ENCODE data around the gene RAMP3.

Gene RAMP3

GRCh38 chr7:45180084-45180986, 22.7 kb downstream of the RAMP3 start:
- no peak for DNase-seq (ENCODE audit: low read depth)

- no peak for DNase-seq (ENCODE audit: low read depth)
Observed at GRCh38 chr7:45181286-45181960, 23.8 kb downstream of the RAMP3 start.

GRCh38 chr7:45181991-45182855, 24.6 kb downstream of the RAMP3 start:
- DNase-seq (ENCODE audit: low read depth) = no peak

GRCh38 chr7:45182856-45183710, 25.5 kb downstream of the RAMP3 start:
- no peak for DNase-seq (ENCODE audit: low read depth)

- DNase-seq (ENCODE audit: low read depth) = no peak
Observed at GRCh38 chr7:45183711-45184210, 26.2 kb downstream of the RAMP3 start.

- no peak for DNase-seq (ENCODE audit: low read depth)
Observed at GRCh38 chr7:45184326-45185027, 26.9 kb downstream of the RAMP3 start.

- no peak for DNase-seq (ENCODE audit: low read depth)
Observed at GRCh38 chr7:45185028-45185863, 27.7 kb downstream of the RAMP3 start.

DNA sequence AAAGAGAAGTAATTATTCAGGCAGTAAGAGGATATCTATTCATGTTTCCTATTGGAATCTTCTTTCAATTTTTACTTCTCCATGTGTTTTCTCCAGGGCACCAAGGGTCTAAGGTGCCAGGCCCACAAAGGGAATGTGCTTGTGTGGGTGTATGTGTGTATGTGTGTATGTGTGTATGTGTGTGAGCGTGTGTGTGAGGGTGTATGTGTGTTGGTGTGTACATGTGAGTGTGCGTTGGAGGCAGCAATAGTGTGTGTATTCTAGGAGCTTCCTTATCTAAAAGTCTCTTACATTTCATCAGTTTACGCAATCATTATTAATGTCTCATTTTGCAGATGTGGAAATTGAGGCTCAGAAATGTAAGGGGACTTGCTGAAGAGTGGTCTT, 28.3 kb downstream of the RAMP3 start:
- no peak for DNase-seq (ENCODE audit: low read depth)

DNA sequence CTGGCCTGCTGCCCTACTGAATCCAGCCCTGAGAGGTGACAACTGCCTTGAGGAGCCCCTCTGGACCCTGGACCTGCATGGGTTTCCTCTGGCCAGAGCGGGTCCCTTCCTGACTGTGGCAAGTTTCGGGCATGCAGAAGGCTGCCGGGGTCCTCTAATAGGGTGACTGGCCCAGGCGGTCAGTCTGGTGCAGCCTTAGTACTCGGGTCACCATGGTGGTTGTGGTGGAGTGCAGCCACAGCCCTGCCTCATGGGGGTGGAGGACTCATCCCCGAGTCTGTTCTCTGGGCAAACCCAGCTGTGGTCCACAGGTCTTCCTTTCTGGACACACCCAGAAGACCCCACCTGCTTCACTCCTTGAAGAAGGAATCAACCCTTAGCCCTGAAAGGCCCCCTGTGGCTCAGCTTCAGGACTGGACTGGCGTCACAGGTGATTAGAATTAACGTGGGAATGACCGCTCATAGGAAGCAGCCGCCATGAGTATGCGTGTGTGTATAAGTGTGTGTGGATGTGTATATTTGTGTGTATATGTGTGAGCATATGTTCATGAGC, 28.7 kb downstream of the RAMP3 start:
- DNase-seq (ENCODE audit: low read depth) = no peak

DNA sequence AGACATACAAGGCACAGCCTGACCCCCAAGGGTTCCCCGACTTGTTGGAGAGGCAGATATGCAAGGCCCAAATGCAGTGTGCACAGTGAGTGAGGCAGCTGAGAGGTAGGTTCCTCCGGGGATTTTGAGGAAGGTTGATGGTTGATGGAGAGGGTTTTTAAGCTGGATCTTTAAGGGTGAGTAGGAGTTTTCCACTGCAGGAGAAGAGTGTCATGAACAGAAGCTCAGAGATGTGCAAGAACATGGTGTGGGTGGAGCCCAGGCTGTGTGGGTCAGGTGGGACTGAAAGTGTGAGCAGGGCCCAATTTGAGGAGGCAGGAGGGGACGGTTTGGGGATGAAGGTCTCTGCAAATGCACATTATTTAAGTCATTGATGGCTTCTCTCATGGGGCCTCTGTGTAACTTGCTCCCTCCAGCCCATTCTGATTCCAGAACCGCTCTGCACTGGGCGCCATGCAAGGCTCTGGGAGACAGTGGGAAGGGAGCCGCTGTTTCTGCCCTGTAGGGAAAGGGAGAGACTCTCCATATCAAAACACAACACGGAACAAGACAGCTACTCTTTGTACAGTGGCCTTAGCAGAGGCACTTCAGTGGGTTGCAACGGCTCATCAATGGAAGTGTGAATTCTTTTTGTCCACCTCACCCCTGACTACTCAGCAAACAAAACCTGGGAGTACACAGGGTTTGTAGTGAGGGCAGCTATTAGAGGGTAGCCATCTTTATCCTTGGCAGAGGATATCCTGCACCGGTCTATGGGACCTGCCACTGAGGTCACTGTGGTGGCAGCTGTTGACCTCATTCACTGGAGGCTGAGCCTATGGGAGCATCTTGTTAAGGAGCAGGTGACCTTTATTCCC, 29.7 kb downstream of the RAMP3 start:
- DNase-seq (ENCODE audit: low read depth) = no peak

GRCh38 chr7:45187946-45188411, 30.4 kb downstream of the RAMP3 start:
- no peak for DNase-seq (ENCODE audit: low read depth)

- no peak for DNase-seq (ENCODE audit: low read depth)
Observed at GRCh38 chr7:45188736-45189135, 31.1 kb downstream of the RAMP3 start.

GRCh38 chr7:45189151-45189970, 31.8 kb downstream of the RAMP3 start:
- no peak for DNase-seq (ENCODE audit: low read depth)

DNA sequence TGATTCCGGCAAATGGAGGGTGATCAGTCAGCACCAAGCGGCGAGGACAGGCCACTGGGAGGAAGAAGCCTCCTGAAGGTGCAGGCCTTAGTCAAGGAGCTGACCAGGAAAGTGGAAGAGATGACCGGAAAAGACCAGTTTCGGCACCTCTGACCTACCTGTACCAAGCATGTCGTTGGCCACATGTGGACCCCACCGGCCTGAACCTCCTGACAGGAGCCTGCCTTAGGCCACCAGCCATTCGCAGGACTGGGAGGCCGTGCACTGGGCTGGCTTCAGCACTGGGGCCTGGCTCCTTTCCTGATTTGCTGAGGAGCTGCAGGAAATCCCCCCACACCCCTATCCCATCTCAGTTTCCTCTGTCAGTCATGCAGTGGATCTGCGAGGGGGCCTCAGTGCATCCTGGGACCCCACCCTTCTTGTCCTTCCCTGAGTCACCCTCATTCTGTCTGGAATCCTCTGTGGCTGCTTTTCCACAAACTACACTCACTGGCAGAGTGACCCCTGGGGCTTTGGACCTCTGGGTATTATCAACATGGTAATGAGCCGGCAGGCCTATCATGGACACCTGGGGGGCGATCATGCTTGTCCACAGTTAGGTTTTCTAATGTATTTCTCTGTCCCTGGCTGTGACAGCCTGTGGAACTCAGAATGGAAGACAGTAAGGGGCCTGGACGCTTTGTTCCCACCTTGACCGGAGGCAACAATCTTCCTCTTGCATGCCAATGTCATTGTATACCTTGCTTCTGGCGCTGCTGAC, 33.0 kb downstream of the RAMP3 start:
- no peak for DNase-seq (ENCODE audit: low read depth)

GRCh38 chr7:45191396-45191795, 33.8 kb downstream of the RAMP3 start:
- no peak for DNase-seq (ENCODE audit: low read depth)

DNA sequence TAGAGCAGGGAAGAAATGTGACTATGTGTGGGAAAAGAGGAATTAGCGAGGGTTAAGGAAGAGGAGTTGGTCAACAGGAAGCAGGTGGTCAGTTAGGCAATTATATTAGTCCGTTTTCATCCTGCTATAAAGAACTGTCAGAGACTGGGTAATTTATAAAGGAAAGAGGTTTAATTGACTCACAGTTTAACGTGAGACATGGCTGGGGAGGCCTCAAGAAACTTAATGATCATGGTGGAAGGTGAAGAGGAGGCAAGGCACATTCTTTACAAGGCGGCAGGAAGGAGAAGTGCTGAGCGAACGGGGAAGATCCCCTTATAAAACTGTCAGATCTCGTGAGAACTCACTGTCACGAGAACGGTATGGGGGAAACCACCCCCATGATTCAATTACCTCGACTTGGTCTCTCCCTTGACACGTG, 35.0 kb downstream of the RAMP3 start:
- no peak for DNase-seq (ENCODE audit: low read depth)

DNA sequence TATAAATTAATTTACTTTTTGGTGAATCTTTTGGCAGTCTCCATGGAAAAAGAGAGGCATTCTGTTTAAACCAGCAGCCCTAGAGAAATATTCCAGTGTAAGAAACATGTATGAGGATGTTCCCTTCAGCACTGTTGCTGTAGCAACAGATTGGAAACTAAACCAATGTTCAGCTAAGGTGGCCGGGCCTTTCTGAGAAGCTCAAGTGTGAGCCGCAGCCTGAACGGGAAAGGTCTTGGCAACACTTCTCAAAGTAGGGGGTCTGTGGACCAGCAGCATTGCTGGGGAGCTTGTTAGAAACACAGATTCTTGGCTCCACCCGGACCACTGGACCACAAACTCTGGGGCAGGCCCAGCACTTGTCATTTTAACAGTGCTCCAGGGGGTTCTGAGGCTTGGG, 36.2 kb downstream of the RAMP3 start:
- no peak for DNase-seq (ENCODE audit: low read depth)
